22Rv1 (cell line): ENCODE data around the gene ZFP90.

Source experiments
- CTCF ChIP-seq: fragments of 450-650 bp; IDR thresholded peaks from 2 replicates; pipeline ENCODE4 v1.5.1; 2017; ENCODE audit warnings: mild to moderate bottlenecking
- ZFX ChIP-seq: fragments of 450-650 bp; IDR thresholded peaks from 2 replicates; pipeline ENCODE4 v1.6.1; 2017; ENCODE audit warnings: antibody characterized with exemption, borderline replicate concordance

- TF ChIP-seq CTCF (no peak), ZFX (no peak)
Observed at GRCh38 chr16:68533937-68534336, 5.2 kb upstream of the ZFP90 start.
